Endothelial cell of umbilical vein (primary cell): ENCODE results near the gene INPP5J. TPM values are rescaled to one million over a fixed set of nuclear protein-coding genes. Genes with fewer than 3 reads are reported as not detected.
A peak's percentile ranks its signal among the peaks of the same experiment; 100 is the strongest.

ENCODE experiments used
- BruUV-seq: library from RNA; stranded (reverse); fragments of 400-500 nt; replicated peaks from 2 replicates; lab custom pipeline; 2021; lab: Mats Ljungman, UMichigan
- CTCF ChIA-PET: fragments of 300-600, 350-600 bp; sonication (Branson Sonifier 250); formaldehyde crosslinking; loops from one replicate; lab custom pipeline; 2021; ENCODE audit warnings: antibody characterized with exemption, inconsistent platforms; lab: Charles Lee
- POLR2A ChIA-PET: fragments of 300-600, 350-600 bp; sonication (Branson Sonifier 250); formaldehyde crosslinking; loops from one replicate; lab custom pipeline; 2021; ENCODE audit warnings: antibody characterized with exemption, inconsistent platforms; lab: Charles Lee
- DNase-seq: peaks from one replicate; pipeline ENCODE4 v3.0.0-alpha.2; 2011; ENCODE audit warnings: low read depth, low spot score
- FAIRE-seq: peaks from 2 replicates; lab custom pipeline; 2011; peaks lifted over from hg19 to GRCh38; lab: Jason Lieb, UNC
- H2AFZ ChIP-seq: 2 replicates; pipeline ENCODE4 v1.6.0; 2012; ENCODE audit warnings: low read depth, low read length, control low read depth, inconsistent platforms
- H3K27ac ChIP-seq: 2 replicates; pipeline ENCODE4 v1.5.1; 2011; ENCODE audit warnings: low read depth, mild to moderate bottlenecking, control low read depth, low read length, moderate library complexity; ENCODE audit not compliant: insufficient read depth
- H3K27me3 ChIP-seq, 2 experiments: 2 replicates each; pipeline versions ENCODE4 v1.6.0 to v1.6.1; 2011; ENCODE audit warnings: low read length in 2 of 2, mixed read lengths in 1 of 2; ENCODE audit not compliant: control insufficient read depth in 2 of 2, insufficient read depth in 2 of 2
- H3K36me3 ChIP-seq, 2 experiments: 2 replicates in 1 of 2; 3 replicates in 1 of 2; pipeline ENCODE4 v1.5.1; 2011; ENCODE audit warnings: low read length in 2 of 2, mild to moderate bottlenecking in 1 of 2, moderate library complexity in 1 of 2; ENCODE audit not compliant: control insufficient read depth in 2 of 2, insufficient read depth in 2 of 2; ENCODE audit errors: extremely low read depth in 1 of 2
- H3K4me1 ChIP-seq: 3 replicates; pipeline ENCODE4 v1.5.1; 2011; ENCODE audit warnings: mild to moderate bottlenecking, low read length; ENCODE audit not compliant: control insufficient read depth, insufficient read depth; ENCODE audit errors: extremely low read depth
- H3K4me2 ChIP-seq: 2 replicates; pipeline ENCODE4 v1.6.1; 2011; ENCODE audit warnings: low read length, control low read depth, mixed read lengths; ENCODE audit not compliant: insufficient read depth
- H3K4me3 ChIP-seq, 3 experiments: fragments of 200-600 bp in 1 of 3; sonication (generic), shearing (Covaris generic) in 1 of 3; replicated peaks in 1 of 3; 2 replicates each; pipeline ENCODE4 v1.5.1; 2011 to 2016; ENCODE audit warnings: control low read depth in 3 of 3, low read length in 3 of 3, mild to moderate bottlenecking in 2 of 3, inconsistent platforms in 1 of 3, low read depth in 1 of 3, moderate library complexity in 1 of 3; ENCODE audit not compliant: insufficient read depth in 1 of 3
- H3K79me2 ChIP-seq: 2 replicates; pipeline ENCODE4 v1.6.0; 2012; ENCODE audit warnings: low read length, inconsistent platforms; ENCODE audit not compliant: control insufficient read depth, insufficient read depth
- H3K9ac ChIP-seq: replicated peaks from 2 replicates; pipeline ENCODE3; 2011; ENCODE audit warnings: low read length, control low read depth; ENCODE audit not compliant: insufficient read depth; ENCODE audit errors: extremely low read depth
- H3K9me1 ChIP-seq: replicated peaks from 3 replicates; pipeline ENCODE4 v1.6.0; 2011; ENCODE audit warnings: mild to moderate bottlenecking, low read length; ENCODE audit not compliant: control insufficient read depth, insufficient read depth; ENCODE audit errors: extremely low read depth
- H3K9me3 ChIP-seq: replicated peaks from 2 replicates; pipeline ENCODE4 v1.5.1; 2012; ENCODE audit warnings: low read length, inconsistent platforms; ENCODE audit not compliant: control insufficient read depth, insufficient read depth
- H4K20me1 ChIP-seq: replicated peaks from 2 replicates; pipeline ENCODE3; 2011; ENCODE audit warnings: mild to moderate bottlenecking, low read length; ENCODE audit not compliant: control insufficient read depth, insufficient read depth; ENCODE audit errors: extremely low read depth
- EZH2 ChIP-seq: IDR thresholded peaks from 2 replicates; pipeline ENCODE4 v1.6.1; 2012; ENCODE audit warnings: borderline replicate concordance, low read depth, mild to moderate bottlenecking, moderate library complexity, low read length, inconsistent platforms; ENCODE audit not compliant: severe bottlenecking
- GATA2 ChIP-seq: IDR thresholded peaks from 2 replicates; pipeline ENCODE4 v1.7.0; 2011; ENCODE audit warnings: low read depth, mild to moderate bottlenecking, moderate library complexity, mixed read lengths, low read length; ENCODE audit not compliant: insufficient read length, insufficient read depth
- POLR2AphosphoS5 ChIP-seq: IDR thresholded peaks from 2 replicates; pipeline ENCODE4 v1.6.1; 2012; ENCODE audit warnings: low read depth, mild to moderate bottlenecking, control low read depth, low read length, moderate library complexity; ENCODE audit not compliant: insufficient read depth
- dilution Hi-C: fragments of 300-500 bp; cut with MboI; formaldehyde crosslinking; loops from one replicate; pipeline ENCODE4 v1.15.0; 2019; ENCODE audit warnings: low sequenced_read_pairs; ENCODE audit not compliant: extremely low pct_ligation_motif_present
- intact Hi-C: fragments of 100-400 bp; cut with micrococcal nuclease; formaldehyde crosslinking; loops from one replicate; pipeline ENCODE4 v1.10.0; 2022
- polyA plus RNA-seq, 4 experiments: library from polyadenylated mRNA; depleted of rRNA in 3 of 4; stranded (reverse) in 3 of 4; unstranded in 1 of 4; fragments of >200 nt; gene quantifications; 2 replicates each; pipeline versions ENCODE4 v1.2.1 to v1.2.3, GENCODE V29; 2011 to 2012; ENCODE audit warnings: missing spikeins in 1 of 4
- total RNA-seq: library from RNA; stranded (reverse); gene quantifications from 2 replicates; pipeline ENCODE4 v1.2.3, GENCODE V29; 2021
- TF ChIP-seq, protein P1 (sequence below), 2 donors: IDR thresholded peaks; 1 replicate in 1 of 2; 2 replicates in 1 of 2; pipeline ENCODE4 v1.5.1; 2011; ENCODE audit warnings: low read length in 2 of 2, mild to moderate bottlenecking in 2 of 2, moderate library complexity in 2 of 2, control low read depth in 1 of 2, inconsistent platforms in 1 of 2, low read depth in 1 of 2; ENCODE audit not compliant: insufficient read depth in 1 of 2; ENCODE audit errors: extremely low read depth in 1 of 2

The INPP5J gene
- total and polyA plus RNA-seq, 2 donors (not counting 3 experiments of a cell fraction or from before 2014, with no cell fraction given), result 0.43 to 0.49 TPM

DNA sequence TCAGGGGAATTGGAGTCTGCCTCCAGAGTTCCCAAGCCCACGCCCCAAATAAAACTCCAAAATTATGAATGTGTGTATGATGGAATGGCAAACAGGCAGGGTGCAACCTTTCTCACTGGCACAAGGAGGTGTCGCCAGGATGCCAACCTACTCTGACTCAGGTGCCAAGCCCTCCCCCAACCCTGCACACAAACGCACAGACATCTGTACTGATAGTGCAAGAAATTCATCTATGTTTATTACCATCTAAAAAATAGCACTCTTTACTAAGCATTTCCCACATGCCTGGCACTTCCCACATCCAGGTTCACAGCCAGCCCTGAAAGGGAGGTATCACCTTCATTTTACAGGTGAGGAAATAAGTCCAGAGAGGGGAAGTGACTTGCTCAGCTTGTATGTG lies 16.3 kb downstream of the INPP5J start:
- BruUV-seq, result no TSS peak
- no peaks in the 10 kb centered on the region for H3K9me3 ChIP-seq
- no peak overlapping the region for H3K4me3 ChIP-seq
- dilution Hi-C loops, result no loop called here
- H3K36me3 ChIP-seq, result no peaks in the 10 kb centered on the region
- intact Hi-C loops, result no loop called here
- TF ChIP-seq EZH2, result no peak
- H4K20me1 ChIP-seq, result no peaks in the 10 kb centered on the region
- DNase-seq (no peak), FAIRE-seq (no peak)
- ChIA-PET POLR2A (no interaction called here), CTCF (interaction anchor here (0.6 to 1.4 kb wide), 2 partner anchors 10 to 32 kb away, joined by 3 to 4 read pairs; partner anchors contain the start of gene SELENOM)
- no peak overlapping the region for H2AFZ ChIP-seq
- no peak overlapping the region for H3K9ac ChIP-seq
- no peaks in the 10 kb centered on the region for H3K4me1 ChIP-seq
- H3K27me3 ChIP-seq, result no peaks in the 10 kb centered on the region
- H3K9me1 ChIP-seq, result no peaks in the 10 kb centered on the region
- H3K79me2 ChIP-seq, result no peaks in the 10 kb centered on the region
- H3K27ac ChIP-seq, result no peak overlapping the region
- H3K4me2 ChIP-seq, result no peak overlapping the region

DNA sequence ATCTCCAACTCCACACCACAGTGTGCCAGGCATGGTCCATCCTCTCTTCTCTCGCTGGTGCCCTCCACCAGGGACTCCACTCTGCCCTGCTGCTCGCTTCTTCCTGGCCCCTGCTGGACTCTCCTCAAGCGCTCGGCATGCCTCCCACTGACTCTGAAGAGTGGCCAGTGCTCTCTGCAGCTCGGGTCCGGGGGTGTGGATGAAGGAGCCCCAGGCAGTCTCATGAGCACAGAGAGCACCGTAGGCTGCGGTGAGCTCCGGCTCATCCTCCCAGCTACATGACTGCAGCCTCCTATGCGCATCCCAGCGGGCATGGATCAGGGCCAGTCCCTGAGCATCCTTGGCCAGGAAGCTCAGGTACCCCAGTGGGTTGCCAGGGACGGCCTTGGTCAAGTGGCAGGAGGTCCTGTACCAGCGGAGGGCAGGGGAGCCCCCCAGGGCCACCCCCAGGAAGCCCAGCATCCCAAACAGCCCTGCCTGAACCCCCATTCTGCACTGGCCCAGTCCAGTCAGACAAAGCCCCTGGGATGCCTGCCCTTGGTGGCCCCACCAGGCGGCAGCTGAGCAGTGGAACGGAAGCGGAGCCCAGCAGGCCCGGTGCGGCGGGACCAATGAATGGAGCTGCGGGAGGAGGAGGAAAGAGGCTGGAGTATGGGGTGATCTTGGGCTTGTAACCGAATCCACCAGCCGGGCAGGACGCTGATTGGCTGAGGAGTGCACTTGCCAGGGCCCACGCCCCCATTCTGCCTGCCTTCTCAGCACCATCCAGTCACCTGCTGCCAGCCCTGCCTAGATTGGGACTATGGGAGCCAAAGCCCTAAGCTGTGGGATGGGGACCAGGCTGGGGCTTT lies 17.3 kb downstream of the INPP5J start, which contains the start of gene PLA2G3:
Gene PLA2G3 (minus strand): TSS at position 643 of the 851 bp plus-strand sequence. CDS start 154 bp downstream, at position 489.
- no peak within 1 kb of the TSS for H3K27ac ChIP-seq
- no peak within 1 kb of the TSS for H3K4me2 ChIP-seq
- dilution Hi-C loops, result no loop called here
- ChIA-PET CTCF (interaction anchor here (0.8 to 5.6 kb wide), 9 partner anchors 9 to 133 kb away, joined by 3 to 30 read pairs (median 4); partner anchors contain the start of genes RNF185 and SELENOM), POLR2A (interaction anchor here (0.6 to 1.5 kb wide), 2 partner anchors 9 to 29 kb away, joined by 5 read pairs; no protein-coding TSS in a partner anchor)
- DNase-seq (peak; percentile 27), FAIRE-seq (peak; percentile 15)
- no peaks in the 10 kb centered on the region for H3K9me3 ChIP-seq
- no peak within 1 kb of the TSS for H3K9ac ChIP-seq
- H3K9me1 ChIP-seq, result no peaks in the 10 kb centered on the region
- TF ChIP-seq POLR2AphosphoS5 (no peak), GATA2 (no peak)
- TF ChIP-seq, protein P1, sequence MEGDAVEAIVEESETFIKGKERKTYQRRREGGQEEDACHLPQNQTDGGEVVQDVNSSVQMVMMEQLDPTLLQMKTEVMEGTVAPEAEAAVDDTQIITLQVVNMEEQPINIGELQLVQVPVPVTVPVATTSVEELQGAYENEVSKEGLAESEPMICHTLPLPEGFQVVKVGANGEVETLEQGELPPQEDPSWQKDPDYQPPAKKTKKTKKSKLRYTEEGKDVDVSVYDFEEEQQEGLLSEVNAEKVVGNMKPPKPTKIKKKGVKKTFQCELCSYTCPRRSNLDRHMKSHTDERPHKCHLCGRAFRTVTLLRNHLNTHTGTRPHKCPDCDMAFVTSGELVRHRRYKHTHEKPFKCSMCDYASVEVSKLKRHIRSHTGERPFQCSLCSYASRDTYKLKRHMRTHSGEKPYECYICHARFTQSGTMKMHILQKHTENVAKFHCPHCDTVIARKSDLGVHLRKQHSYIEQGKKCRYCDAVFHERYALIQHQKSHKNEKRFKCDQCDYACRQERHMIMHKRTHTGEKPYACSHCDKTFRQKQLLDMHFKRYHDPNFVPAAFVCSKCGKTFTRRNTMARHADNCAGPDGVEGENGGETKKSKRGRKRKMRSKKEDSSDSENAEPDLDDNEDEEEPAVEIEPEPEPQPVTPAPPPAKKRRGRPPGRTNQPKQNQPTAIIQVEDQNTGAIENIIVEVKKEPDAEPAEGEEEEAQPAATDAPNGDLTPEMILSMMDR (IDR thresholded peaks at IDR 0.05; ENCODE audit: extremely low read depth in 1 of 2, insufficient read depth in 1 of 2, low read depth in 1 of 2, low read length in 2 of 2), result peak in 1 of 2 donors; percentile 19
- no peaks in the 10 kb centered on the region for H4K20me1 ChIP-seq
- intact Hi-C loops, result no loop called here
- no peaks in the 10 kb centered on the region for H3K79me2 ChIP-seq
- H3K27me3 ChIP-seq, result no peaks in the 10 kb centered on the region
- H3K4me1 ChIP-seq, result no peaks in the 10 kb centered on the region
- no TSS peak for BruUV-seq
- no peak within 1 kb of the TSS for H3K4me3 ChIP-seq
- H3K36me3 ChIP-seq, result no peaks in the 10 kb centered on the region
- no peak within 1 kb of the TSS for H2AFZ ChIP-seq
